Panc1 (cell line): ENCODE data around the gene GRK1. TPM values are rescaled to one million over a fixed set of nuclear protein-coding genes. Genes with fewer than 3 reads are reported as not detected.

ENCODE experiments used
- ATAC-seq: fragments of 200-7000 bp; cut with Tn5 transposase; 2 replicates; pipeline ENCODE4 v1.9.1; 2020; ENCODE audit warnings: mild to moderate bottlenecking, moderate library complexity
- BruUV-seq: library from RNA; stranded (reverse); fragments of 400-500 nt; replicated peaks from 2 replicates; lab custom pipeline; 2021; lab: Mats Ljungman, UMichigan
- CTCF ChIA-PET: fragments of 300-600 bp; sonication (Branson Sonifier 250); formaldehyde crosslinking; loops from one replicate; lab custom pipeline; 2022; ENCODE audit warnings: antibody characterized with exemption; lab: Charles Lee
- POLR2A ChIA-PET: fragments of 300-600 bp; sonication (Branson Sonifier 250); formaldehyde crosslinking; loops from one replicate; lab custom pipeline; 2022; ENCODE audit warnings: antibody characterized with exemption; lab: Charles Lee
- DNase-seq: peaks from one replicate; pipeline ENCODE4 v3.0.0-alpha.2; 2010; ENCODE audit warnings: low read depth, low spot score
- H3K27ac ChIP-seq: 2 replicates; pipeline ENCODE4 v1.5.1; 2011; ENCODE audit warnings: mild to moderate bottlenecking, low read length, inconsistent platforms
- H3K27me3 ChIP-seq: fragments of 200-500 bp; sonication (Bioruptor generic); 2 replicates; pipeline ENCODE4 v1.6.0; 2014; ENCODE audit warnings: low read length, inconsistent platforms; ENCODE audit not compliant: control insufficient read depth, insufficient read depth
- H3K36me3 ChIP-seq: fragments of 200-500 bp; sonication (Bioruptor generic); 2 replicates; pipeline ENCODE4 v1.5.1; 2014; ENCODE audit warnings: inconsistent platforms, mild to moderate bottlenecking, low read length, moderate library complexity; ENCODE audit not compliant: control insufficient read depth, insufficient read depth
- H3K4me1 ChIP-seq: 2 replicates; pipeline ENCODE4 v1.5.1; 2011; ENCODE audit warnings: inconsistent platforms, mild to moderate bottlenecking, low read length, moderate library complexity; ENCODE audit not compliant: control insufficient read depth, insufficient read depth
- H3K4me3 ChIP-seq, 2 experiments: 2 replicates each; pipeline ENCODE4 v1.5.1; 2011 to 2012; ENCODE audit warnings: low read depth in 2 of 2, low read length in 2 of 2, mild to moderate bottlenecking in 2 of 2, inconsistent platforms in 1 of 2, moderate library complexity in 1 of 2
- H3K9me3 ChIP-seq: fragments of 200-500 bp; sonication (Bioruptor generic); 2 replicates; pipeline ENCODE4 v1.5.1; 2014; ENCODE audit warnings: low read depth, mild to moderate bottlenecking, inconsistent platforms, low read length, moderate library complexity; ENCODE audit not compliant: control insufficient read depth, insufficient read depth
- POLR2AphosphoS5 ChIP-seq: IDR thresholded peaks from 2 replicates; pipeline ENCODE4 v1.6.1; 2012; ENCODE audit warnings: mild to moderate bottlenecking, low read depth, low read length, moderate library complexity
- SIN3A ChIP-seq: IDR thresholded peaks from 2 replicates; pipeline ENCODE4 v1.6.1; 2012; ENCODE audit warnings: low read depth, mild to moderate bottlenecking, low read length, moderate library complexity, borderline replicate concordance; ENCODE audit not compliant: insufficient read depth
- TCF7L2 ChIP-seq: IDR thresholded peaks from 2 replicates; pipeline ENCODE4 v1.6.1; 2011; ENCODE audit warnings: mild to moderate bottlenecking, low read depth, low read length, inconsistent platforms
- in situ Hi-C: cut with HindIII; loops from 2 replicates; pipeline ENCODE4 v1.10.0; 2016; ENCODE audit warnings: low sequenced_read_pairs, low pct_unique_long_range_greater_than_20kb
- intact Hi-C: fragments of 100-400 bp; cut with micrococcal nuclease; formaldehyde crosslinking; loops from one replicate; pipeline ENCODE4 v1.10.0; 2022; ENCODE audit not compliant: unreplicated experiment
- total RNA-seq: library from RNA; stranded (reverse); gene quantifications from one replicate; pipeline ENCODE4 v1.2.1, GENCODE V29; 2021; ENCODE audit not compliant: unreplicated experiment
- TF ChIP-seq, protein P1 (sequence below): fragments of 450-650 bp; IDR thresholded peaks from 2 replicates; pipeline ENCODE4 v1.5.1; 2017; ENCODE audit warnings: mild to moderate bottlenecking
- TF ChIP-seq, protein P2 (sequence below), 2 experiments: IDR thresholded peaks; 2 replicates each; pipeline ENCODE4 v1.6.1; 2011 to 2012; ENCODE audit warnings: low read depth in 2 of 2, control low read depth in 1 of 2, low read length in 1 of 2, mild to moderate bottlenecking in 1 of 2, moderate library complexity in 1 of 2; ENCODE audit not compliant: insufficient read depth in 1 of 2

Gene GRK1
- total RNA-seq, 1 experiment from 2014 or later: 1.8 TPM

DNA sequence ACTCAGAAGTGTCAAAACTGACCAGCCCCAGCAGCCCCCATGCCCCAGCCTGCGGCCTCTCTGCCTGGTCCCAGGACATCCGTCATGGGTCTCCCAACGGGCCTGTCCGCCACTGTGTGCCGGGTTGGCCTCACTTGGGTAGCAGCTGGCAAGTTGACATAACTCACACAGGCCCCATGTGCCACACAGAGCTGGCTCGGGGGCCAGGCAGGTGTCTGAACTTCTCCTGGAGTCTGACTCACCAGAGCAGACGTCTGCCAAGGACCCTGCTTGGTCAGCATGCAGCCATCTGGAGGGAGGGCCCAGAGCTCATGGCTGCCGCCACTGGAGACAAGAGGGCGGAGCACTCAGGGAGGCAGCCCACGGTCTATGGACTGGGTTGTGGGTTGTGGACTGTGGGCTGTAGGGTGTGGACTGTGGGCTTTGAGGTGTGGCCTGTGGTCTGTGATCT is 60.0 kb downstream of the GRK1 start:
- in situ Hi-C loops (no loop called here), intact Hi-C loops (no loop called here)
- POLR2A ChIA-PET: no interaction called here
- Histone ChIP-seq H3K4me1 (no peaks in the 10 kb centered on the region), H3K9me3 (no peaks in the 10 kb centered on the region), H3K4me3 (peak overlapping the region; percentile 41 to 53), H3K27me3 (no peaks in the 10 kb centered on the region), H3K36me3 (no peaks in the 10 kb centered on the region), H3K27ac (no peak overlapping the region)
- no peak for ATAC-seq
- no peak for DNase-seq
- CTCF ChIA-PET: no interaction called here
- TF ChIP-seq TCF7L2 (no peak), SIN3A (no peak), POLR2AphosphoS5 (no peak)
- TF ChIP-seq, protein P1, sequence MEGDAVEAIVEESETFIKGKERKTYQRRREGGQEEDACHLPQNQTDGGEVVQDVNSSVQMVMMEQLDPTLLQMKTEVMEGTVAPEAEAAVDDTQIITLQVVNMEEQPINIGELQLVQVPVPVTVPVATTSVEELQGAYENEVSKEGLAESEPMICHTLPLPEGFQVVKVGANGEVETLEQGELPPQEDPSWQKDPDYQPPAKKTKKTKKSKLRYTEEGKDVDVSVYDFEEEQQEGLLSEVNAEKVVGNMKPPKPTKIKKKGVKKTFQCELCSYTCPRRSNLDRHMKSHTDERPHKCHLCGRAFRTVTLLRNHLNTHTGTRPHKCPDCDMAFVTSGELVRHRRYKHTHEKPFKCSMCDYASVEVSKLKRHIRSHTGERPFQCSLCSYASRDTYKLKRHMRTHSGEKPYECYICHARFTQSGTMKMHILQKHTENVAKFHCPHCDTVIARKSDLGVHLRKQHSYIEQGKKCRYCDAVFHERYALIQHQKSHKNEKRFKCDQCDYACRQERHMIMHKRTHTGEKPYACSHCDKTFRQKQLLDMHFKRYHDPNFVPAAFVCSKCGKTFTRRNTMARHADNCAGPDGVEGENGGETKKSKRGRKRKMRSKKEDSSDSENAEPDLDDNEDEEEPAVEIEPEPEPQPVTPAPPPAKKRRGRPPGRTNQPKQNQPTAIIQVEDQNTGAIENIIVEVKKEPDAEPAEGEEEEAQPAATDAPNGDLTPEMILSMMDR: no peak
- TF ChIP-seq, protein P2, sequence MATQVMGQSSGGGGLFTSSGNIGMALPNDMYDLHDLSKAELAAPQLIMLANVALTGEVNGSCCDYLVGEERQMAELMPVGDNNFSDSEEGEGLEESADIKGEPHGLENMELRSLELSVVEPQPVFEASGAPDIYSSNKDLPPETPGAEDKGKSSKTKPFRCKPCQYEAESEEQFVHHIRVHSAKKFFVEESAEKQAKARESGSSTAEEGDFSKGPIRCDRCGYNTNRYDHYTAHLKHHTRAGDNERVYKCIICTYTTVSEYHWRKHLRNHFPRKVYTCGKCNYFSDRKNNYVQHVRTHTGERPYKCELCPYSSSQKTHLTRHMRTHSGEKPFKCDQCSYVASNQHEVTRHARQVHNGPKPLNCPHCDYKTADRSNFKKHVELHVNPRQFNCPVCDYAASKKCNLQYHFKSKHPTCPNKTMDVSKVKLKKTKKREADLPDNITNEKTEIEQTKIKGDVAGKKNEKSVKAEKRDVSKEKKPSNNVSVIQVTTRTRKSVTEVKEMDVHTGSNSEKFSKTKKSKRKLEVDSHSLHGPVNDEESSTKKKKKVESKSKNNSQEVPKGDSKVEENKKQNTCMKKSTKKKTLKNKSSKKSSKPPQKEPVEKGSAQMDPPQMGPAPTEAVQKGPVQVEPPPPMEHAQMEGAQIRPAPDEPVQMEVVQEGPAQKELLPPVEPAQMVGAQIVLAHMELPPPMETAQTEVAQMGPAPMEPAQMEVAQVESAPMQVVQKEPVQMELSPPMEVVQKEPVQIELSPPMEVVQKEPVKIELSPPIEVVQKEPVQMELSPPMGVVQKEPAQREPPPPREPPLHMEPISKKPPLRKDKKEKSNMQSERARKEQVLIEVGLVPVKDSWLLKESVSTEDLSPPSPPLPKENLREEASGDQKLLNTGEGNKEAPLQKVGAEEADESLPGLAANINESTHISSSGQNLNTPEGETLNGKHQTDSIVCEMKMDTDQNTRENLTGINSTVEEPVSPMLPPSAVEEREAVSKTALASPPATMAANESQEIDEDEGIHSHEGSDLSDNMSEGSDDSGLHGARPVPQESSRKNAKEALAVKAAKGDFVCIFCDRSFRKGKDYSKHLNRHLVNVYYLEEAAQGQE (IDR thresholded peaks at IDR 0.05; ENCODE audit: insufficient read depth in 1 of 2, low read depth in 2 of 2, low read length in 1 of 2): no peak
- BruUV-seq: no TSS peak

DNA sequence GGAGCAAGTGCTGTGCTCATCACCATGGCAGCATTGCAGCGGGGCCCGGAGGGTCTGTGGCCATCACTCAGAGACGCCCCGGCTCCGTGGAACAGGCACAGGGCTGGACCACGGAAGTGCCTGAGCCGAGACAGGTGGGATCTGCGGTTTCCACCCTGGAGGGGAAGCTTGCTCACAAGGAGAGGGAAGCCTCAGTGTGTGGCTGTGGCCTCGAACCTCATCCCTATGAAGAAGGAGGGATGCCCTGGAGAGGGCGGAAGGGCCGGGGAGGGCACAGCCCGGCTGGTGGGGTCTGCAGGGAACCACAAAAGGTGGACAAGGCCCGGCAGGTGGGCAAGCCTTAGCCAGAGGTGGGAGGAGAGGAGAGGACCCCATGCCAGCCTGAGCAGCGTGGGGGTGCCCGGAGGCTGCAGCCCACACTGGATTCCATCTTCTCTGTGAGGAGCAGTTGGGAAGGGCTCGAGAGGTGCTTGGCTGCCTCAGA is 61.6 kb downstream of the GRK1 start:
- CTCF ChIA-PET: no interaction called here
- BruUV-seq: no TSS peak

More for the DNA sequence above, 61.6 kb downstream of the GRK1 start:
- Histone ChIP-seq H3K36me3 (no peaks in the 10 kb centered on the region), H3K4me1 (no peaks in the 10 kb centered on the region), H3K27me3 (no peaks in the 10 kb centered on the region), H3K9me3 (no peaks in the 10 kb centered on the region), H3K4me3 (no peak overlapping the region), H3K27ac (no peak overlapping the region)
- intact Hi-C loops (no loop called here), in situ Hi-C loops (no loop called here)
- POLR2A ChIA-PET: no interaction called here
- TF ChIP-seq, protein P2 (IDR thresholded peaks at IDR 0.05; ENCODE audit: insufficient read depth in 1 of 2, low read depth in 2 of 2, low read length in 1 of 2): no peak
- TF ChIP-seq, protein P1: no peak
- TF ChIP-seq TCF7L2: no peak
- no peak for TF ChIP-seq SIN3A
- TF ChIP-seq POLR2AphosphoS5: no peak
- DNase-seq: no peak
- no peak for ATAC-seq
